HG03060 (cell line): ENCODE measurements around the gene TNFRSF25.

Experiments used
- ATAC-seq: cut with Tn5 transposase; IDR thresholded peaks from one replicate; pipeline ENCODE4 v1.9.1; 2021; ENCODE audit warnings: low read depth, moderate number of reproducible peaks; ENCODE audit not compliant: unreplicated experiment

Gene TNFRSF25

GRCh38 chr1:6471086-6471969 is 5.4 kb upstream of the TNFRSF25 start:
- no peak for ATAC-seq

GRCh38 chr1:6470132-6471085 is 4.4 kb upstream of the TNFRSF25 start:
- no peak for ATAC-seq

- no peak for ATAC-seq
Observed at GRCh38 chr1:6468729-6469461, 2.9 kb upstream of the TNFRSF25 start.

- ATAC-seq: no peak
Observed at GRCh38 chr1:6467744-6468688, 2.0 kb upstream of the TNFRSF25 start.

- no peak for ATAC-seq
Observed at GRCh38 chr1:6467224-6467623, 1.3 kb upstream of the TNFRSF25 start.

- ATAC-seq: no peak
Observed at GRCh38 chr1:6466751-6467150, 778 bp upstream of the TNFRSF25 start.

- no peak for ATAC-seq
Observed at GRCh38 chr1:6465461-6466005, 440 bp downstream of the TNFRSF25 start.

GRCh38 chr1:6464915-6465314 is 1.1 kb downstream of the TNFRSF25 start:
- no peak for ATAC-seq

- no peak for ATAC-seq
Observed at GRCh38 chr1:6464514-6464836, 1.5 kb downstream of the TNFRSF25 start.

GRCh38 chr1:6463120-6463412 is 2.9 kb downstream of the TNFRSF25 start:
- no peak for ATAC-seq

GRCh38 chr1:6462412-6463119 is 3.4 kb downstream of the TNFRSF25 start:
- ATAC-seq: no peak

GRCh38 chr1:6461538-6462411 is 4.2 kb downstream of the TNFRSF25 start:
- ATAC-seq: no peak

GRCh38 chr1:6461051-6461530 is 4.9 kb downstream of the TNFRSF25 start:
- ATAC-seq: no peak

GRCh38 chr1:6460301-6461050 is 5.5 kb downstream of the TNFRSF25 start:
- ATAC-seq: no peak

GRCh38 chr1:6459850-6460265 is 6.1 kb downstream of the TNFRSF25 start:
- no peak for ATAC-seq

- ATAC-seq: no peak
Observed at GRCh38 chr1:6456800-6457466, 9.0 kb downstream of the TNFRSF25 start.
